ENCODE results near the gene MYO3B.

The MYO3B gene

GRCh38 chr2:170568511-170568910 lies 390.6 kb downstream of the MYO3B start (continued):
- TF ChIP-seq PRDM10 (tag by site-specific recombination; IDR thresholded peaks at IDR 0.05): no peak
- TF ChIP-seq ZNF660 (tag by site-specific recombination; IDR thresholded peaks at IDR 0.05): no peak
- no peak for TF ChIP-seq FEZF1 (tag by site-specific recombination; IDR thresholded peaks at IDR 0.05)
- no peak for TF ChIP-seq ZNF654 (tag by site-specific recombination; IDR thresholded peaks at IDR 0.05; ENCODE audit: low read depth)
- TF ChIP-seq ZNF776 (tag by site-specific recombination; IDR thresholded peaks at IDR 0.05; ENCODE audit: borderline replicate concordance): no peak

- H3K36me3 ChIP-seq (ENCODE audit: control insufficient read depth in 2 of 2, insufficient read depth in 1 of 2, low read length in 2 of 2): no peaks in the 10 kb centered on the region
- no peaks in the 10 kb centered on the region for H3K9me3 ChIP-seq (ENCODE audit: control insufficient read depth, insufficient read depth, low read depth, low read length)
- 0 out of 2 replicates have a peak, but pooled peaks have one; percentile 52 for TF ChIP-seq WT1 (tag by site-specific recombination; IDR thresholded peaks at IDR 0.05)
- no peak for TF ChIP-seq ZNF223 (tag by site-specific recombination; IDR thresholded peaks at IDR 0.05)
- H3K4me1 ChIP-seq (ENCODE audit: control insufficient read depth, insufficient read depth, low read length): no peaks in the 10 kb centered on the region
- no peak overlapping the region for H3K27ac ChIP-seq (ENCODE audit: extremely low read depth, low read depth, low read length)
- H3K4me3 ChIP-seq (ENCODE audit: low read depth, low read length): no peak overlapping the region
- ChIA-PET POLR2A (no interaction called here), CTCF (interaction anchor here (0.6 kb wide), 1 partner anchor 60 kb away, joined by 3 read pairs; no protein-coding TSS in a partner anchor)
These were observed 393.7 kb downstream of the MYO3B start for GRCh38 chr2:170571612-170572011.

GRCh38 chr2:170573671-170574070 lies 395.7 kb downstream of the MYO3B start:
- H3K9me3 ChIP-seq (ENCODE audit: control insufficient read depth, insufficient read depth, low read depth, low read length): no peaks in the 10 kb centered on the region
- TF ChIP-seq ZNF518A (tag by site-specific recombination; conservative IDR thresholded peaks at IDR 0.05; ENCODE audit: low read depth) (no peak), ZNF23 (tag by site-specific recombination; IDR thresholded peaks at IDR 0.05; ENCODE audit: borderline replicate concordance) (no peak), ZNF704 (tag by site-specific recombination; IDR thresholded peaks at IDR 0.05) (no peak)
- ChIA-PET CTCF (no interaction called here), POLR2A (no interaction called here)
- H3K36me3 ChIP-seq (ENCODE audit: control insufficient read depth in 2 of 2, insufficient read depth in 1 of 2, low read length in 2 of 2): no peaks in the 10 kb centered on the region
- no peaks in the 10 kb centered on the region for H3K4me1 ChIP-seq (ENCODE audit: control insufficient read depth, insufficient read depth, low read length)
- no peak overlapping the region for H3K4me3 ChIP-seq (ENCODE audit: low read depth, low read length)
- H3K27ac ChIP-seq (ENCODE audit: extremely low read depth, low read depth, low read length): no peak overlapping the region

- Histone ChIP-seq H3K9me3 (ENCODE audit: control insufficient read depth, insufficient read depth, low read depth, low read length) (no peaks in the 10 kb centered on the region), H3K4me1 (ENCODE audit: control insufficient read depth, insufficient read depth, low read length) (no peaks in the 10 kb centered on the region), H3K4me3 (ENCODE audit: low read depth, low read length) (no peak overlapping the region), H3K27ac (ENCODE audit: extremely low read depth, low read depth, low read length) (no peak overlapping the region), H3K36me3 (ENCODE audit: control insufficient read depth in 2 of 2, insufficient read depth in 1 of 2, low read length in 2 of 2) (no peaks in the 10 kb centered on the region)
- ChIA-PET POLR2A (no interaction called here), CTCF (no interaction called here)
- no peak for TF ChIP-seq ZNF768 (tag by site-specific recombination; IDR thresholded peaks at IDR 0.05)
- no peak for TF ChIP-seq GLIS1 (tag by site-specific recombination; IDR thresholded peaks at IDR 0.05)
- TF ChIP-seq REST (tag by site-specific recombination; IDR thresholded peaks at IDR 0.05): no peak
These were observed 398.3 kb downstream of the MYO3B start for GRCh38 chr2:170576296-170576695.

Data from HEK293 (cell line).